Jurkat, Clone E6-1 (cell line): ENCODE data around the gene KIF20B. TPM values are rescaled to one million over a fixed set of nuclear protein-coding genes. Genes with fewer than 3 reads are reported as not detected.
A peak's percentile ranks its signal among the peaks of the same experiment; 100 is the strongest.

ENCODE experiments used
- DNase-seq: peaks from one replicate; pipeline ENCODE4 v3.0.0-alpha.2; 2011; ENCODE audit warnings: low read depth, low spot score
- H3K4me3 ChIP-seq: 2 replicates; pipeline ENCODE4 v1.5.1; 2011; ENCODE audit warnings: mild to moderate bottlenecking, low read length, control low read depth, moderate library complexity
- polyA plus RNA-seq: library from polyadenylated mRNA; unstranded; fragments of >200 nt; gene quantifications from one replicate; pipeline ENCODE4 v1.2.1, GENCODE V29; 2012; ENCODE audit warnings: missing spikeins; ENCODE audit not compliant: insufficient read length, insufficient read depth

KIF20B gene
- polyA plus RNA-seq, result 10.7 TPM

- H3K4me3 ChIP-seq, result peak within 1 kb of the TSS; percentile 92
- peak; percentile 93 for DNase-seq
Measured at GRCh38 chr10:89701242-89702120, at the start of gene KIF20B. Gene KIF20B (plus strand): TSS chr10:89701590. CDS start chr10:89705295, 3,705 bp downstream.

- no peak for DNase-seq
Measured at GRCh38 chr10:89651916-89652573, 49.3 kb upstream of the KIF20B start.

GRCh38 chr10:89652806-89653370, 48.5 kb upstream of the KIF20B start:
- no peak overlapping the region for H3K4me3 ChIP-seq

More at GRCh38 chr10:89651916-89652573, 49.3 kb upstream of the KIF20B start:
- no peak overlapping the region for H3K4me3 ChIP-seq

GRCh38 chr10:89653410-89653869, 48.0 kb upstream of the KIF20B start:
- no peak overlapping the region for H3K4me3 ChIP-seq
- peak; percentile 39 for DNase-seq

More at GRCh38 chr10:89652806-89653370, 48.5 kb upstream of the KIF20B start:
- no peak for DNase-seq

GRCh38 chr10:89655722-89656121, 45.7 kb upstream of the KIF20B start:
- no peak overlapping the region for H3K4me3 ChIP-seq
- DNase-seq, result no peak

GRCh38 chr10:89657302-89657701, 44.1 kb upstream of the KIF20B start:
- H3K4me3 ChIP-seq, result no peak overlapping the region
- DNase-seq, result no peak

GRCh38 chr10:89659143-89660131, 42.0 kb upstream of the KIF20B start:
- no peak overlapping the region for H3K4me3 ChIP-seq
- no peak for DNase-seq

- no peak for DNase-seq
Measured at GRCh38 chr10:89662596-89662995, 38.8 kb upstream of the KIF20B start.

GRCh38 chr10:89663144-89663543, 38.2 kb upstream of the KIF20B start:
- DNase-seq, result no peak
- H3K4me3 ChIP-seq, result no peak overlapping the region

More at GRCh38 chr10:89662596-89662995, 38.8 kb upstream of the KIF20B start:
- H3K4me3 ChIP-seq, result no peak overlapping the region

GRCh38 chr10:89664203-89664602, 37.2 kb upstream of the KIF20B start:
- no peak for DNase-seq
- no peak overlapping the region for H3K4me3 ChIP-seq

GRCh38 chr10:89665302-89665701, 36.1 kb upstream of the KIF20B start:
- no peak for DNase-seq
- H3K4me3 ChIP-seq, result no peak overlapping the region

- H3K4me3 ChIP-seq, result no peak overlapping the region
- DNase-seq, result no peak
Measured at GRCh38 chr10:89666138-89666537, 35.3 kb upstream of the KIF20B start.

- no peak overlapping the region for H3K4me3 ChIP-seq
- no peak for DNase-seq
Measured at GRCh38 chr10:89668386-89669071, 32.9 kb upstream of the KIF20B start.

- no peak overlapping the region for H3K4me3 ChIP-seq
- no peak for DNase-seq
Measured at GRCh38 chr10:89669985-89670384, 31.4 kb upstream of the KIF20B start.

GRCh38 chr10:89670926-89671325, 30.5 kb upstream of the KIF20B start:
- no peak for DNase-seq
- H3K4me3 ChIP-seq, result no peak overlapping the region

- DNase-seq, result no peak
- no peak overlapping the region for H3K4me3 ChIP-seq
Measured at GRCh38 chr10:89677341-89677740, 24.0 kb upstream of the KIF20B start.

- no peak overlapping the region for H3K4me3 ChIP-seq
- DNase-seq, result no peak
Measured at GRCh38 chr10:89679986-89680385, 21.4 kb upstream of the KIF20B start.

GRCh38 chr10:89683883-89684282, 17.5 kb upstream of the KIF20B start:
- no peak for DNase-seq
- no peak overlapping the region for H3K4me3 ChIP-seq
